GM12878 (cell line): ENCODE data around the gene EFNA3. TPM values are rescaled to one million over a fixed set of nuclear protein-coding genes. Genes with fewer than 3 reads are reported as not detected.

ENCODE experiments used
- ATAC-seq: fragments of 200-7000 bp; cut with Tn5 transposase; 3 replicates; pipeline ENCODE4 v1.9.1; 2020; ENCODE audit warnings: mild to moderate bottlenecking, moderate library complexity
- BruUV-seq: library from RNA; stranded (reverse); fragments of 400-500 nt; replicated peaks from 2 replicates; lab custom pipeline; 2021; lab: Mats Ljungman, UMichigan
- CTCF ChIA-PET: fragments of 300-600 bp; sonication (Branson Sonifier 250); formaldehyde crosslinking; extraction: SDS; loops from one replicate; lab custom pipeline; 2021; ENCODE audit warnings: inconsistent platforms; lab: Yijun Ruan, JAX
- POLR2A ChIA-PET: fragments of 350-600 bp; formaldehyde crosslinking; extraction: SDS; loops from one replicate; lab custom pipeline; 2021; ENCODE audit warnings: inconsistent platforms; lab: Charles Lee
- RAD21 ChIA-PET: fragments of 300-600 bp; sonication (Branson Sonifier 250); formaldehyde crosslinking; loops from one replicate; lab custom pipeline; 2023; ENCODE audit warnings: antibody characterized with exemption; ENCODE audit not compliant: unreplicated experiment; lab: Charles Lee
- SMC1A ChIA-PET: fragments of 300-600 bp; sonication (Branson Sonifier 250); formaldehyde crosslinking; loops from one replicate; lab custom pipeline; 2023; ENCODE audit not compliant: unreplicated experiment, uncharacterized antibody; lab: Charles Lee
- DNase-seq: peaks from one replicate; pipeline ENCODE4 v3.0.0-alpha.2; 2011; ENCODE audit warnings: low read depth, low spot score
- FAIRE-seq: peaks from 3 replicates; lab custom pipeline; 2011; peaks lifted over from hg19 to GRCh38; lab: Jason Lieb, UNC
- H2AFZ ChIP-seq: 2 replicates; pipeline ENCODE4 v1.6.0; 2011; ENCODE audit warnings: low read depth, low read length, control low read depth; ENCODE audit not compliant: control insufficient read depth
- H3K27ac ChIP-seq: 2 replicates; pipeline ENCODE4 v1.5.1; 2011; ENCODE audit warnings: control low read depth; ENCODE audit not compliant: control insufficient read depth, insufficient read depth
- H3K27me3 ChIP-seq, 2 experiments: replicated peaks in 1 of 2; 2 replicates each; pipeline versions ENCODE4 v1.6.0 to v1.6.1; 2011; ENCODE audit warnings: low read length in 1 of 2; ENCODE audit not compliant: control insufficient read depth in 2 of 2, insufficient read depth in 2 of 2
- H3K36me3 ChIP-seq, 2 experiments: 2 replicates each; pipeline ENCODE4 v1.5.1; 2011; ENCODE audit warnings: low read length in 1 of 2; ENCODE audit not compliant: control insufficient read depth in 2 of 2, insufficient read depth in 2 of 2
- H3K4me1 ChIP-seq: 2 replicates; pipeline ENCODE4 v1.6.1; 2011; ENCODE audit warnings: mild to moderate bottlenecking, low read length, moderate library complexity, mixed read lengths; ENCODE audit not compliant: control insufficient read depth, insufficient read depth
- H3K4me2 ChIP-seq: 2 replicates; pipeline ENCODE4 v1.6.0; 2011; ENCODE audit warnings: control low read depth; ENCODE audit not compliant: control insufficient read depth, insufficient read depth
- H3K4me3 ChIP-seq: fragments of 200-600 bp; sonication (generic); 2 replicates; pipeline ENCODE4 v1.5.1; 2016
- H3K79me2 ChIP-seq: 2 replicates; pipeline ENCODE4 v1.6.0; 2011; ENCODE audit warnings: low read length; ENCODE audit not compliant: control insufficient read depth, insufficient read depth
- H3K9ac ChIP-seq: 2 replicates; pipeline ENCODE4 v1.8.0; 2011; ENCODE audit warnings: low read length, control low read depth, mixed read lengths; ENCODE audit not compliant: control insufficient read depth, insufficient read depth
- H3K9me3 ChIP-seq: replicated peaks from 3 replicates; pipeline ENCODE4 v1.5.1; 2011; ENCODE audit warnings: mild to moderate bottlenecking, low read length; ENCODE audit not compliant: control insufficient read depth, insufficient read depth
- H4K20me1 ChIP-seq: 2 replicates; pipeline ENCODE4 v1.6.0; 2011; ENCODE audit not compliant: control insufficient read depth, insufficient read depth
- CEBPB ChIP-seq, 2 experiments: fragments of 150-350 bp in 1 of 2; IDR thresholded peaks; 2 replicates each; pipeline ENCODE4 v1.6.1; 2012 to 2014; ENCODE audit warnings: low read depth in 2 of 2, low read length in 2 of 2, borderline replicate concordance in 1 of 2, inconsistent platforms in 1 of 2
- EGR1 ChIP-seq, 2 experiments: IDR thresholded peaks; 1 replicate in 1 of 2; 2 replicates in 1 of 2; pipeline ENCODE4 v1.6.1; 2011 to 2012; ENCODE audit warnings: low read depth in 2 of 2, low read length in 2 of 2, borderline replicate concordance in 1 of 2, mild to moderate bottlenecking in 1 of 2, moderate library complexity in 1 of 2
- EZH2 ChIP-seq: IDR thresholded peaks from 2 replicates; pipeline ENCODE4 v1.6.1; 2012; ENCODE audit warnings: low read depth, mild to moderate bottlenecking, control low read depth, inconsistent platforms, low read length, borderline replicate concordance; ENCODE audit not compliant: control insufficient read depth
- HCFC1 ChIP-seq: fragments of 150-350 bp; IDR thresholded peaks from 2 replicates; pipeline ENCODE4 v1.6.1; 2014; ENCODE audit warnings: low read length
- HDAC6 ChIP-seq: fragments of 200-600 bp; sonication (generic); IDR thresholded peaks from one replicate; pipeline ENCODE4 v1.8.0; 2017; ENCODE audit warnings: antibody characterized with exemption; ENCODE audit not compliant: unreplicated experiment
- IRF4 ChIP-seq: IDR thresholded peaks from 2 replicates; pipeline ENCODE4 v1.6.1; 2011; ENCODE audit warnings: low read depth, low read length
- MTA2 ChIP-seq: fragments of 450-650 bp; IDR thresholded peaks from 2 replicates; pipeline ENCODE4 v1.6.1; 2016; ENCODE audit warnings: low read depth, mild to moderate bottlenecking, moderate library complexity
- NFXL1 ChIP-seq: fragments of 450-650 bp; IDR thresholded peaks from 2 replicates; pipeline ENCODE4 v1.6.1; 2017; ENCODE audit warnings: antibody characterized with exemption, mild to moderate bottlenecking, borderline replicate concordance
- NFYB ChIP-seq: IDR thresholded peaks from 2 replicates; pipeline ENCODE4 v1.6.1; 2011; ENCODE audit warnings: low read depth, mild to moderate bottlenecking, low read length, improper control_type of control experiment, moderate library complexity; ENCODE audit not compliant: insufficient read depth
- PAX8 ChIP-seq: fragments of 450-650 bp; IDR thresholded peaks from 2 replicates; pipeline ENCODE4 v1.6.1; 2017; ENCODE audit warnings: mild to moderate bottlenecking, moderate library complexity
- RELA ChIP-seq: fragments of 450-650 bp; IDR thresholded peaks from 2 replicates; pipeline ENCODE4 v1.8.0; 2014; ENCODE audit warnings: borderline replicate concordance; ENCODE audit not compliant: partially characterized antibody
- RUNX3 ChIP-seq: IDR thresholded peaks from 2 replicates; pipeline ENCODE4 v1.6.1; 2012; ENCODE audit warnings: low read length, inconsistent platforms
- SKIL ChIP-seq: fragments of 450-650 bp; IDR thresholded peaks from 2 replicates; pipeline ENCODE4 v1.6.1; 2017; ENCODE audit warnings: mild to moderate bottlenecking, low read depth, inconsistent platforms; ENCODE audit not compliant: poor library complexity, severe bottlenecking
- SUZ12 ChIP-seq: fragments of 200-600 bp; sonication (generic); IDR thresholded peaks from one replicate; pipeline ENCODE4 v1.6.1; 2018; ENCODE audit warnings: antibody characterized with exemption, mild to moderate bottlenecking; ENCODE audit not compliant: unreplicated experiment
- WGBS: methylation state at CpG from one replicate; pipeline ENCODE4 v1.1.6; 2016; ENCODE audit warnings: low lambda C conversion rate; ENCODE audit not compliant: insufficient replicate concordance, insufficient coverage; ENCODE audit errors: missing lambda C conversion rate; 5-methylcytosine and 5-hydroxymethylcytosine counted together
- in situ Hi-C: fragments of 300-500 bp; cut with MboI; formaldehyde crosslinking; loops from 9 replicates; pipeline ENCODE4 v1.14.3; 2018; ENCODE audit warnings: mixed read lengths
- intact Hi-C: fragments of 100-400 bp; cut with micrococcal nuclease; formaldehyde crosslinking; loops from one replicate; pipeline ENCODE4 v1.14.2; 2022; ENCODE audit not compliant: unreplicated experiment
- polyA plus RNA-seq, 11 experiments: library from polyadenylated mRNA; depleted of rRNA in 4 of 11; unstranded in 6 of 11; stranded (reverse) in 5 of 11; fragments of >200 nt; fragmentation: Nextera tagmentation in 4 of 11; fragmentation: Illumina TruSeq in 1 of 11; extraction: Ambion mirVana in 4 of 11; extraction: Trizol in 1 of 11; gene quantifications; 1 replicate in 1 of 11; 2 replicates in 10 of 11; pipeline versions ENCODE4 v1.2.1 to v1.2.3, GENCODE V29; 2011 to 2016; ENCODE audit warnings: inconsistent platforms in 2 of 11, missing spikeins in 2 of 11, low read depth in 1 of 11
- total RNA-seq, 4 experiments: library from RNA; depleted of rRNA in 3 of 4; stranded (reverse); fragments of >200 nt in 3 of 4; fragmentation: Illumina TruSeq in 1 of 4; extraction: Trizol in 1 of 4; gene quantifications; 2 replicates each; pipeline versions ENCODE4 v1.2.1 to v1.2.3, GENCODE V29; 2013 to 2021

Gene EFNA3
- total and polyA plus RNA-seq, 10 of the 15 experiments (the other 5 are each of a cell fraction or from before 2014, with no cell fraction given): 0.08 to 5.4 (median 1.1) TPM

GRCh38 chr1:155038602-155039307, 39.9 kb upstream of the EFNA3 start:
- Histone ChIP-seq H3K36me3 (no peaks in the 10 kb centered on the region), H2AFZ (no peak overlapping the region), H3K79me2 (no peaks in the 10 kb centered on the region)
- no peak for ATAC-seq
- WGBS: 18% methylated on average over 8 of the region's 8 CpGs
- DNase-seq: no peak
- TF ChIP-seq NFXL1 (no peak), RELA (no peak), NFYB (no peak)
- TF ChIP-seq, all 136 proteins: peak for 0
- no peaks in the 10 kb centered on the region for H3K9me3 ChIP-seq
- H3K4me3 ChIP-seq: no peak overlapping the region
- H4K20me1 ChIP-seq: no peaks in the 10 kb centered on the region
- CTCF ChIA-PET: interaction anchor here (1.2 to 1.5 kb wide), 2 partner anchors 21 to 492 kb away, joined by 3 to 4 read pairs; no protein-coding TSS in a partner anchor
- in situ Hi-C loops: no loop called here
- intact Hi-C loops: no loop called here
- no TSS peak for BruUV-seq
- POLR2A ChIA-PET: interaction anchor here (1.4 kb wide), 1 partner anchor 17 kb away, joined by 5 read pairs; no protein-coding TSS in a partner anchor
- RAD21 ChIA-PET: no interaction called here
- H3K4me2 ChIP-seq: no peak overlapping the region
- no peak overlapping the region for H3K27ac ChIP-seq
- H3K27me3 ChIP-seq: peaks cover 5 to 8% of the 10 kb centered on the region in 2 experiments; a peak in 3 of 4 replicates
- no peaks in the 10 kb centered on the region for H3K4me1 ChIP-seq
- H3K9ac ChIP-seq: no peak overlapping the region
- FAIRE-seq: no peak
- SMC1A ChIA-PET: interaction anchor here (0.9 to 1.3 kb wide), 2 partner anchors 21 to 46 kb away, joined by 3 read pairs; no protein-coding TSS in a partner anchor

- ATAC-seq: no peak
- in situ Hi-C loops (no loop called here), intact Hi-C loops (no loop called here)
- H3K36me3 ChIP-seq: no peaks in the 10 kb centered on the region
- ChIA-PET RAD21 (no interaction called here), CTCF (interaction anchor here (1.2 to 1.5 kb wide), 2 partner anchors 22 to 493 kb away, joined by 3 to 4 read pairs; no protein-coding TSS in a partner anchor), POLR2A (interaction anchor here (1.4 kb wide), 1 partner anchor 17 kb away, joined by 5 read pairs; no protein-coding TSS in a partner anchor), SMC1A (interaction anchor here (0.9 kb wide), 1 partner anchor 22 kb away, joined by 3 read pairs; no protein-coding TSS in a partner anchor)
- no peak overlapping the region for H3K9ac ChIP-seq
- peaks cover 5 to 8% of the 10 kb centered on the region in 2 experiments; a peak in 3 of 4 replicates for H3K27me3 ChIP-seq
- no peaks in the 10 kb centered on the region for H3K9me3 ChIP-seq
- FAIRE-seq: no peak
- no TSS peak for BruUV-seq
- H3K4me2 ChIP-seq: no peak overlapping the region
- H4K20me1 ChIP-seq: no peaks in the 10 kb centered on the region
- no peak overlapping the region for H2AFZ ChIP-seq
- no peak overlapping the region for H3K27ac ChIP-seq
- no peaks in the 10 kb centered on the region for H3K4me1 ChIP-seq
- DNase-seq: no peak
- no peak overlapping the region for H3K4me3 ChIP-seq
- WGBS: 31% methylated on average over 4 of the region's 4 CpGs
- no peaks in the 10 kb centered on the region for H3K79me2 ChIP-seq
- no peak for TF ChIP-seq NFYB
- no peak for TF ChIP-seq SUZ12
- TF ChIP-seq IRF4: no peak
- no peak for TF ChIP-seq SKIL
- TF ChIP-seq EGR1 (IDR thresholded peaks at IDR 0.05; ENCODE audit: borderline replicate concordance in 1 of 2, low read depth in 2 of 2, low read length in 2 of 2): no peak
- TF ChIP-seq PAX8: no peak
- TF ChIP-seq MTA2: no peak
- no peak for TF ChIP-seq HDAC6
- TF ChIP-seq HCFC1: no peak
- no peak for TF ChIP-seq EZH2
- no peak for TF ChIP-seq CEBPB (IDR thresholded peaks at IDR 0.05; ENCODE audit: borderline replicate concordance in 1 of 2, low read depth in 2 of 2, low read length in 2 of 2)
- TF ChIP-seq RUNX3: no peak
These were observed 39.3 kb upstream of the EFNA3 start for GRCh38 chr1:155039308-155039669.
